Medulla oblongata (tissue), 1 donor: Measurements from ENCODE around the gene SPHK1.

ENCODE experiments used
- DNase-seq: peaks from one replicate; pipeline ENCODE4 v3.0.0-alpha.2; 2015; ENCODE audit errors: extremely low spot score

The SPHK1 gene

DNA sequence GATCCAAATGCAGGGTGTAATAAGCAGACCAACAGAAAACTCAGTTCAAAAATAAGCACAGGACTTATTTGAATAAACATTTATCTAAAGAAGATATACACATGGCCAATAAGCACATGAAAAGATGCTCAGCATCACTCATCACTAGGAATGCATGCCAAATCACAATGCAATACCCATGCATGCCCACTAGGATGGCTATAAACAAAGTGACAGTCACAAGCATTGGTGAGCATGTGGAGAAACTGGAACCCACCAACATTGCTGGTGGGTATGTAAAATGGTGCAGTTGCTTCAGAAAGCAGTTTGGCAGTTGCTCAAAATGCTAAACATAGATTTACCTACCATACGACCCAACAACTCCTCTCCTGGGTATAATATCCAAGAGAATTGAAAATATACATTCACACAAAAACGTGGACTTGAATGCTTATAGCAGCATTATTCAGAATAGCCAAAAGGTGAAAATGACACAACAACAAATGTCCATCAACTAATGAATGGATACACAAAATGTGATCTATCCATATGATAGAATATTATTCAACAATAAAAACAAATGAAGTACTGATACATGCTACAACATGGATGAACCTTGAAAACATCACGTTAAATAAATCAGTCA is 48.4 kb downstream of the SPHK1 start:
- no peak for DNase-seq

DNA sequence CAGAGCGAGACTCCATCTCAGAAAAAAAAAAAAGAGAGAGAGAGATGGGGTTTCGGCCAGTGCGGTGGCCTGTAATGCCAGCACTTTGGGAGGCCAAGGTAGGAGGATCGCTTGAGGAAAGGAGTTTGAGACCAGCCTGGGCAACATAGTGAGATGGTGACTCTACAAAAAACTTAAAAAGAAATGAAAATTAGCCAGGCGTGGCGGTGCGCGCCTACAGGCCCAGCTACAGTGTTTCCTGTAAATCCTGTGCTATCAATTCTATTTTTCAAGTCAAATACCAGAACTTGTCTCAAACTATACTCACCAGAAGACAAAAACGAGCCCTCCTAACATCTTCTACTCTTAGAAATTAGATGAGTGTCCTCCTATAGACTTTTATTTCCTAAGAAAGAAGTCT is 49.3 kb downstream of the SPHK1 start:
- DNase-seq = no peak

DNA sequence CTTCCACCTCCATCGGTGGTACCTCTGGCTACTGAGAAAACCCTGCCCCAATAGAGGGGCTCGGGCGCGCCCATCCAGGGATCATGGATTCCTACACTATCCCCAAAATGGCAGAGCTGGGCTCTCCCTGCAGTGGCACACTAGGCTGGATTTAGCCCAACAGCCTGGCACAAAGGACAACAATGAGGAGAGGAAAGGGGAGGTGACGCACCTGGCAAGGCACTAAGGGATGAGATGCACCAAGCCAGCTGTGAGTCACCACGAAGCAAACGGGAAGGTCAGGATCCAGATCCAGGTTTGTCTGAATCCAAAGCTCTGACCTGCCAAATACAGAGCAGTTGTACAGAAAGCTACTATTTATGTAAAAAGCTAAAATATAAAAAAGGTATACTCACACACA is 50.5 kb downstream of the SPHK1 start:
- DNase-seq = no peak

DNA sequence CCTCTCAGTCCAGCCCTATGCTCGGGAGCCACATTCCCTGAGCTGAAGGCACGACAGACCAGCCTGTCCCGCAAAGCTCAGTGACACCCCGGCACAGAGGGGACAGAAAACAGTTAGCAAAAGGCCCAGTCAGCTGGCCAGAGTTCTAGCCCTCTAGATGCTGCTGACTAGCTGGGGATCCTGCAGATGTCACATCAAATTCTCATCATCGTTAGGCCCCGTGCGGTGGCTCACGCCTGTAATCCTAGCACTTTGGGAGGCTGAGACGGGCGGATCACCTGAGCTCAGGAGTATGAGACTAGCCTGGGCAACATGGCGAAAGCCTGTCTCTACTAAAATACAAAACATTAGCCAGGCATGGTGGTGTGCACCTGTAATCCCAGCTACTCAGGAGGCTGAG is 51.3 kb downstream of the SPHK1 start:
- no peak for DNase-seq
